Hepatocyte (in vitro differentiated cells): ENCODE measurements around the gene RPL18A. TPM values are rescaled to one million over a fixed set of nuclear protein-coding genes. Genes with fewer than 3 reads are reported as not detected.

Source experiments
- DNase-seq: peaks from one replicate; pipeline ENCODE4 v3.0.0-alpha.2; 2016; ENCODE audit warnings: low spot score
- H2AFZ ChIP-seq: fragments of 200-600 bp; sonication (generic); 2 replicates; pipeline ENCODE4 v1.6.0; 2016; ENCODE audit warnings: antibody characterized with exemption, mild to moderate bottlenecking
- H3K27ac ChIP-seq: fragments of 200-600 bp; sonication (generic); 2 replicates; pipeline ENCODE4 v1.5.1; 2016; ENCODE audit warnings: mild to moderate bottlenecking
- H3K27me3 ChIP-seq: fragments of 200-600 bp; sonication (generic); 2 replicates; pipeline ENCODE4 v1.6.1; 2016
- H3K36me3 ChIP-seq: fragments of 200-600 bp; sonication (generic); replicated peaks from 2 replicates; pipeline ENCODE4 v1.5.1; 2016; ENCODE audit warnings: low read depth; ENCODE audit not compliant: insufficient read depth
- H3K4me1 ChIP-seq: fragments of 200-600 bp; sonication (generic); 2 replicates; pipeline ENCODE4 v1.5.1; 2016; ENCODE audit warnings: mild to moderate bottlenecking, moderate library complexity; ENCODE audit not compliant: insufficient read depth
- H3K4me2 ChIP-seq: fragments of 200-600 bp; sonication (generic); 2 replicates; pipeline ENCODE4 v1.6.0; 2016
- H3K4me3 ChIP-seq: fragments of 200-600 bp; sonication (generic); 2 replicates; pipeline ENCODE4 v1.5.1; 2016; ENCODE audit warnings: mild to moderate bottlenecking
- H3K79me2 ChIP-seq: fragments of 200-600 bp; sonication (generic); 2 replicates; pipeline ENCODE4 v1.6.0; 2017; ENCODE audit warnings: mild to moderate bottlenecking
- H3K9me2 ChIP-seq: fragments of 200-600 bp; sonication (generic); replicated peaks from 2 replicates; pipeline ENCODE4 v1.6.0; 2017; ENCODE audit warnings: mild to moderate bottlenecking; ENCODE audit not compliant: insufficient read depth
- H3K9me3 ChIP-seq: fragments of 200-600 bp; sonication (generic); 2 replicates; pipeline ENCODE4 v1.5.1; 2016; ENCODE audit warnings: low read depth, mild to moderate bottlenecking
- H4K20me1 ChIP-seq: fragments of 200-600 bp; sonication (generic); 2 replicates; pipeline ENCODE4 v1.6.0; 2016; ENCODE audit warnings: mild to moderate bottlenecking; ENCODE audit not compliant: insufficient read depth, poor library complexity, severe bottlenecking
- CTCF ChIP-seq: fragments of 200-600 bp; sonication (generic); IDR thresholded peaks from 2 replicates; pipeline ENCODE4 v1.5.1; 2016; ENCODE audit warnings: antibody characterized with exemption, mild to moderate bottlenecking; ENCODE audit not compliant: poor library complexity
- EZH2 ChIP-seq: fragments of 200-600 bp; sonication (generic); IDR thresholded peaks from 2 replicates; pipeline ENCODE4 v1.6.1; 2016; ENCODE audit warnings: antibody characterized with exemption, mild to moderate bottlenecking, borderline replicate concordance
- EZH2phosphoT487 ChIP-seq: fragments of 200-600 bp; sonication (generic); IDR thresholded peaks from one replicate; pipeline ENCODE4 v1.6.1; 2018; ENCODE audit warnings: antibody characterized with exemption, mild to moderate bottlenecking, low read depth, moderate library complexity; ENCODE audit not compliant: unreplicated experiment, severe bottlenecking
- WGBS: methylation state at CpG from one replicate; pipeline ENCODE4 v1.1.6; 2016; ENCODE audit warnings: low lambda C conversion rate; ENCODE audit errors: missing lambda C conversion rate; 5-methylcytosine and 5-hydroxymethylcytosine counted together
- polyA plus RNA-seq: library from polyadenylated mRNA; unstranded; fragments of >200 nt; fragmentation: Nextera tagmentation; extraction: Ambion mirVana; gene quantifications from 2 replicates; pipeline ENCODE4 v1.2.1, GENCODE V29; 2016
- total RNA-seq: library from RNA; depleted of rRNA; stranded (reverse); fragments of >200 nt; gene quantifications from 2 replicates; pipeline ENCODE4 v1.2.3, GENCODE V29; 2014

The RPL18A gene
- total and polyA plus RNA-seq, 2 experiments from 2014 or later: 646 to 1,114 TPM

GRCh38 chr19:17860331-17860992 is 752 bp downstream of the RPL18A start:
- WGBS: 3% methylated on average over 22 of the region's 22 CpGs
- Histone ChIP-seq H3K36me3 (no peaks in the 10 kb centered on the region), H3K79me2 (peaks cover 28% of the 10 kb centered on the region), H4K20me1 (peaks cover 42% of the 10 kb centered on the region), H3K4me1 (peaks cover 10% of the 10 kb centered on the region), H2AFZ (no peak overlapping the region), H3K4me2 (peak overlapping the region; percentile 99), H3K4me3 (peak overlapping the region; percentile 45), H3K9me3 (no peaks in the 10 kb centered on the region), H3K27me3 (no peaks in the 10 kb centered on the region), H3K27ac (peak overlapping the region; percentile 62), H3K9me2 (no peaks in the 10 kb centered on the region)
- no peak for DNase-seq
- TF ChIP-seq CTCF: no peak
- no peak for TF ChIP-seq EZH2phosphoT487
- no peak for TF ChIP-seq EZH2

GRCh38 chr19:17860993-17861360 is 1.3 kb downstream of the RPL18A start:
- H3K36me3 ChIP-seq: no peaks in the 10 kb centered on the region
- TF ChIP-seq CTCF (no peak), EZH2phosphoT487 (no peak), EZH2 (no peak)
- 43% methylated on average over 7 of the region's 7 CpGs for WGBS
- peaks cover 28% of the 10 kb centered on the region for H3K79me2 ChIP-seq
- H3K27me3 ChIP-seq: no peaks in the 10 kb centered on the region
- no peak for DNase-seq
- H3K9me2 ChIP-seq: no peaks in the 10 kb centered on the region
- H2AFZ ChIP-seq: no peak overlapping the region
- H4K20me1 ChIP-seq: peaks cover 42% of the 10 kb centered on the region
- peak overlapping the region; percentile 62 for H3K27ac ChIP-seq
- H3K4me2 ChIP-seq: peak overlapping the region; percentile 99
- peak overlapping the region; percentile 45 for H3K4me3 ChIP-seq
- no peaks in the 10 kb centered on the region for H3K9me3 ChIP-seq
- peaks cover 10% of the 10 kb centered on the region for H3K4me1 ChIP-seq

DNA sequence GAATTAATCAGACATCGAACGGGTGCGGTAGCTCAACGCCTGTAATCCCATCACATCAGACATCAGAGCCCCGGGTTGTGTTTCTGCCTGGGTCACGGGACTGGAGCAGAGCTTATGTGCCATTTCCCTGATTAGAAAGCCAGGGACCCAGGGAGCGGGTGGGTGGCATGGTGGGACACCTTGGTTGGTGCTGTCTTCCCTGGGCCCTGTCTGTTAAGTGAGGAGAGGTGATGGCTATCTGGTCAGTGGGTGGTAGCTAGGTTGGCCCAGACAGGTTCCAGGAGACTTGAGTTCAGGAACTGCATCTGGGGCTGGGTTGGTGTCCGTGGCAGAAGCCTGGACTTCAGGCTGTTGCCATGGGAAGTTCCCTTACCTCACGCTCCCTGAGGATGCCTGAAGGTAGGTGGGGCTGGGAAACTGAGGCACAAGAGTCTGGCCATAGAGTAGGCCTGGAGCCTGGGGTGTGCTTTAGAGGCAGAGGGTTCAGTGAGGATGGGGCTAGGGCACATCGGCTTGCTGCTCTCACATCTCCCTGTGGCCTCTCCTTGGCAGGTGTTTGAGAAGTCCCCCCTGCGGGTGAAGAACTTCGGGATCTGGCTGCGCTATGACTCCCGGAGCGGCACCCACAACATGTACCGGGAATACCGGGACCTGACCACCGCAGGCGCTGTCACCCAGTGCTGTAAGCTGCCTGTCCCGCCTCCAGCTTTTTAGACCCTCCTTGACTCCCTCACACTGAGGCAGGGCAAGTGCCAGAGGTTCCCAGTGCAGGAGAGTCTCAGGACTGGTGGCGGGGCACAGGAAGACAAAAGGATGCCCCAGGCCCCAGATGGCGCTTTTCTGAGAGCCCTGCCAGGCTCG is 2.1 kb downstream of the RPL18A start:
- Histone ChIP-seq H2AFZ (no peak overlapping the region), H3K9me3 (no peaks in the 10 kb centered on the region), H3K4me2 (peak overlapping the region; percentile 99), H3K27me3 (no peaks in the 10 kb centered on the region), H3K4me3 (no peak overlapping the region), H3K4me1 (peaks cover 10% of the 10 kb centered on the region), H3K79me2 (peaks cover 28% of the 10 kb centered on the region), H4K20me1 (peaks cover 42% of the 10 kb centered on the region), H3K36me3 (no peaks in the 10 kb centered on the region), H3K9me2 (no peaks in the 10 kb centered on the region), H3K27ac (no peak overlapping the region)
- TF ChIP-seq CTCF (no peak), EZH2phosphoT487 (no peak), EZH2 (no peak)
- DNase-seq: no peak
- WGBS: 91% methylated on average over 23 of the region's 23 CpGs
